ENCODE data around the gene RNF212B. TPM values are rescaled to one million over a fixed set of nuclear protein-coding genes. Genes with fewer than 3 reads are reported as not detected.
A peak's percentile ranks its signal among the peaks of the same experiment; 100 is the strongest.

Gene RNF212B
- total and polyA plus RNA-seq, 10 of the 15 experiments (the other 5 are each of a cell fraction or from before 2014, with no cell fraction given): not detected

DNA sequence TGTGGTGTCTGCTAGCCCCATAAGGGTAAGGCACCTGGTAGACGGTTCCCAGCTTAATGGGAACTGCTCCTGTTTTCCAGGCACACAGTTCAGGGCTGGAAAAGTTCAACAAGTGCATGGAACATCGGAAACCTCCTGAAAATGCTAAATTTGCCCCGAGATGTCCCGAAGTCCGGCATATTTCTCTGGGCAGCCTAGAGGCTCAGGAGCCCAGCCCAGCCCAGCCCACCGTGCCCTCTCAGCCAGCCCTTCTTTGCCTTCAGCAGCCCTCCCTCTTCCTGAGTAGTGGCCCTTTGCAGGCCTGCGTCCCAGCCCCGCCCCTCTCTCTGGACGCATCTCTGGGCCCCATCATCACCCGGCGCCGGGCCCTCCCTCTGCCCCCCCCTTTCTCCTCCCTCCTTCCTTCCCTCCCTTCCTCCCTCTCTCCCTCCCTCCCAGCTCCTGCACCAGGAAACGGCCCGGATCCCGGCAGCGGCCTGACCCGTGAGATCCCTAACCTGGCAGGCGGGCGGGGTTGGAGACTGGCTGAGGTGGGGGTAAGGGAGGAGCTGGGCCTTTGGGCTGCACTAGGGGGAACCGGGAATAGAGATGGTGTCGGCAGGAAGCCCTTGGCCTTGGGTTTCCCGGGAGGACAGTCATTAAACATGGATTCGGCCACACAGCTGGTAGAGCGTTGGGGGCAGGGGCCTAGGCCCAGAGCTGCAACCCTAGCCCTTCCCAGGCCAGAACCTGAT is 68.8 kb downstream of the RNF212B start, which contains the start of gene BCL2L2 (continued):
- TF ChIP-seq, protein P1, sequence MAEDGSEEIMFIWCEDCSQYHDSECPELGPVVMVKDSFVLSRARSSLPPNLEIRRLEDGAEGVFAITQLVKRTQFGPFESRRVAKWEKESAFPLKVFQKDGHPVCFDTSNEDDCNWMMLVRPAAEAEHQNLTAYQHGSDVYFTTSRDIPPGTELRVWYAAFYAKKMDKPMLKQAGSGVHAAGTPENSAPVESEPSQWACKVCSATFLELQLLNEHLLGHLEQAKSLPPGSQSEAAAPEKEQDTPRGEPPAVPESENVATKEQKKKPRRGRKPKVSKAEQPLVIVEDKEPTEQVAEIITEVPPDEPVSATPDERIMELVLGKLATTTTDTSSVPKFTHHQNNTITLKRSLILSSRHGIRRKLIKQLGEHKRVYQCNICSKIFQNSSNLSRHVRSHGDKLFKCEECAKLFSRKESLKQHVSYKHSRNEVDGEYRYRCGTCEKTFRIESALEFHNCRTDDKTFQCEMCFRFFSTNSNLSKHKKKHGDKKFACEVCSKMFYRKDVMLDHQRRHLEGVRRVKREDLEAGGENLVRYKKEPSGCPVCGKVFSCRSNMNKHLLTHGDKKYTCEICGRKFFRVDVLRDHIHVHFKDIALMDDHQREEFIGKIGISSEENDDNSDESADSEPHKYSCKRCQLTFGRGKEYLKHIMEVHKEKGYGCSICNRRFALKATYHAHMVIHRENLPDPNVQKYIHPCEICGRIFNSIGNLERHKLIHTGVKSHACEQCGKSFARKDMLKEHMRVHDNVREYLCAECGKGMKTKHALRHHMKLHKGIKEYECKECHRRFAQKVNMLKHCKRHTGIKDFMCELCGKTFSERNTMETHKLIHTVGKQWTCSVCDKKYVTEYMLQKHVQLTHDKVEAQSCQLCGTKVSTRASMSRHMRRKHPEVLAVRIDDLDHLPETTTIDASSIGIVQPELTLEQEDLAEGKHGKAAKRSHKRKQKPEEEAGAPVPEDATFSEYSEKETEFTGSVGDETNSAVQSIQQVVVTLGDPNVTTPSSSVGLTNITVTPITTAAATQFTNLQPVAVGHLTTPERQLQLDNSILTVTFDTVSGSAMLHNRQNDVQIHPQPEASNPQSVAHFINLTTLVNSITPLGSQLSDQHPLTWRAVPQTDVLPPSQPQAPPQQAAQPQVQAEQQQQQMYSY (CRISPR knock-in tag; IDR thresholded peaks at IDR 0.05): no peak
- no peak for TF ChIP-seq NRF1 (conservative IDR thresholded peaks at IDR 0.05; ENCODE audit: low read depth, low read length)
- TF ChIP-seq, protein P2, sequence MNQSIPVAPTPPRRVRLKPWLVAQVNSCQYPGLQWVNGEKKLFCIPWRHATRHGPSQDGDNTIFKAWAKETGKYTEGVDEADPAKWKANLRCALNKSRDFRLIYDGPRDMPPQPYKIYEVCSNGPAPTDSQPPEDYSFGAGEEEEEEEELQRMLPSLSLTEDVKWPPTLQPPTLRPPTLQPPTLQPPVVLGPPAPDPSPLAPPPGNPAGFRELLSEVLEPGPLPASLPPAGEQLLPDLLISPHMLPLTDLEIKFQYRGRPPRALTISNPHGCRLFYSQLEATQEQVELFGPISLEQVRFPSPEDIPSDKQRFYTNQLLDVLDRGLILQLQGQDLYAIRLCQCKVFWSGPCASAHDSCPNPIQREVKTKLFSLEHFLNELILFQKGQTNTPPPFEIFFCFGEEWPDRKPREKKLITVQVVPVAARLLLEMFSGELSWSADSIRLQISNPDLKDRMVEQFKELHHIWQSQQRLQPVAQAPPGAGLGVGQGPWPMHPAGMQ (IDR thresholded peaks at IDR 0.05; ENCODE audit: borderline replicate concordance): no peak
- no peak for TF ChIP-seq CBX3 (IDR thresholded peaks at IDR 0.05; ENCODE audit: borderline replicate concordance, low read depth)
- no peak for TF ChIP-seq STAT1 (conservative IDR thresholded peaks at IDR 0.05)
- TF ChIP-seq RFX5 (IDR thresholded peaks at IDR 0.05; ENCODE audit: low read depth, low read length): no peak
- no peak for TF ChIP-seq RAD21 (IDR thresholded peaks at IDR 0.05; ENCODE audit: insufficient read depth, low read depth, low read length)
- TF ChIP-seq, protein P3, sequence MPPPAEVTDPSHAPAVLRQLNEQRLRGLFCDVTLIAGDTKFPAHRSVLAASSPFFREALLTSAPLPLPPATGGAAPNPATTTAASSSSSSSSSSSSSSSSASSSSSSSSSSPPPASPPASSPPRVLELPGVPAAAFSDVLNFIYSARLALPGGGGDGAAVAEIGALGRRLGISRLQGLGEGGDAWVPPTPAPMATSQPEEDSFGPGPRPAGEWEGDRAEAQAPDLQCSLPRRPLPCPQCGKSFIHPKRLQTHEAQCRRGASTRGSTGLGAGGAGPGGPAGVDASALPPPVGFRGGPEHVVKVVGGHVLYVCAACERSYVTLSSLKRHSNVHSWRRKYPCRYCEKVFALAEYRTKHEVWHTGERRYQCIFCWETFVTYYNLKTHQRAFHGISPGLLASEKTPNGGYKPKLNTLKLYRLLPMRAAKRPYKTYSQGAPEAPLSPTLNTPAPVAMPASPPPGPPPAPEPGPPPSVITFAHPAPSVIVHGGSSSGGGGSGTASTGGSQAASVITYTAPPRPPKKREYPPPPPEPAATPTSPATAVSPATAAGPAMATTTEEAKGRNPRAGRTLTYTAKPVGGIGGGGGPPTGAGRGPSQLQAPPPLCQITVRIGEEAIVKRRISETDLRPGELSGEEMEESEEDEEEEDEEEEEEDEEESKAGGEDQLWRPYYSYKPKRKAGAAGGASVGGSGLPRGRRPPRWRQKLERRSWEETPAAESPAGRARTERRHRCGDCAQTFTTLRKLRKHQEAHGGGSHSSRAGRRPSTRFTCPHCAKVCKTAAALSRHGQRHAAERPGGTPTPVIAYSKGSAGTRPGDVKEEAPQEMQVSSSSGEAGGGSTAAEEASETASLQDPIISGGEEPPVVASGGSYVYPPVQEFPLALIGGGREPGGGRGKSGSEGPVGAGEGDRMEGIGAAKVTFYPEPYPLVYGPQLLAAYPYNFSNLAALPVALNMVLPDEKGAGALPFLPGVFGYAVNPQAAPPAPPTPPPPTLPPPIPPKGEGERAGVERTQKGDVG (CRISPR knock-in tag; IDR thresholded peaks at IDR 0.05): no peak
- no peak for TF ChIP-seq RELA (IDR thresholded peaks at IDR 0.05; ENCODE audit: borderline replicate concordance, partially characterized antibody)
- no peak for TF ChIP-seq CHD1 (IDR thresholded peaks at IDR 0.05; ENCODE audit: low read depth, low read length)
- 0 out of 2 replicates have a peak, but pooled peaks have one; percentile 41 for TF ChIP-seq RB1 (IDR thresholded peaks at IDR 0.05; ENCODE audit: borderline replicate concordance)
- peak; percentile 85 for TF ChIP-seq POLR2AphosphoS5 (IDR thresholded peaks at IDR 0.05; ENCODE audit: low read length)
- no peak for TF ChIP-seq RBBP5 (conservative IDR thresholded peaks at IDR 0.05)
- TF ChIP-seq NBN (IDR thresholded peaks at IDR 0.05): peak; percentile 96
- TF ChIP-seq SUZ12 (IDR thresholded peaks at IDR 0.05; ENCODE audit: unreplicated experiment): no peak
- TF ChIP-seq ZNF207 (IDR thresholded peaks at IDR 0.05; ENCODE audit: borderline replicate concordance): no peak
- peak; percentile 98 for TF ChIP-seq CREB1 (IDR thresholded peaks at IDR 0.05; ENCODE audit: low read depth)
- 0 out of 2 replicates have a peak, but pooled peaks have one; percentile 6 for TF ChIP-seq JUND (IDR thresholded peaks at IDR 0.05; ENCODE audit: low read depth, low read length)
- TF ChIP-seq SIX5 (IDR thresholded peaks at IDR 0.05; ENCODE audit: low read depth, low read length, severe bottlenecking): peak; percentile 43

Measured in GM12878 (cell line).